Neural cell (in vitro differentiated cells): Measurements from ENCODE around the gene SYNPO2.
"Not testable (repeated sequence)": the region's sequence is repeated elsewhere in the genome, so short reads cannot be mapped to it uniquely, and the experiment has no call there.

Experiments
- POLR2AphosphoS5 ChIP-seq: IDR thresholded peaks from 2 replicates; pipeline ENCODE4 v1.6.1; 2012
- RAD21 ChIP-seq: fragments of 450-650 bp; conservative IDR thresholded peaks from 2 replicates; pipeline ENCODE4 v1.6.1; 2014; ENCODE audit warnings: antibody characterized with exemption, mild to moderate bottlenecking, moderate library complexity
- TAF1 ChIP-seq: IDR thresholded peaks from 2 replicates; pipeline ENCODE4 v1.6.1; 2012; ENCODE audit warnings: low read depth

DNA sequence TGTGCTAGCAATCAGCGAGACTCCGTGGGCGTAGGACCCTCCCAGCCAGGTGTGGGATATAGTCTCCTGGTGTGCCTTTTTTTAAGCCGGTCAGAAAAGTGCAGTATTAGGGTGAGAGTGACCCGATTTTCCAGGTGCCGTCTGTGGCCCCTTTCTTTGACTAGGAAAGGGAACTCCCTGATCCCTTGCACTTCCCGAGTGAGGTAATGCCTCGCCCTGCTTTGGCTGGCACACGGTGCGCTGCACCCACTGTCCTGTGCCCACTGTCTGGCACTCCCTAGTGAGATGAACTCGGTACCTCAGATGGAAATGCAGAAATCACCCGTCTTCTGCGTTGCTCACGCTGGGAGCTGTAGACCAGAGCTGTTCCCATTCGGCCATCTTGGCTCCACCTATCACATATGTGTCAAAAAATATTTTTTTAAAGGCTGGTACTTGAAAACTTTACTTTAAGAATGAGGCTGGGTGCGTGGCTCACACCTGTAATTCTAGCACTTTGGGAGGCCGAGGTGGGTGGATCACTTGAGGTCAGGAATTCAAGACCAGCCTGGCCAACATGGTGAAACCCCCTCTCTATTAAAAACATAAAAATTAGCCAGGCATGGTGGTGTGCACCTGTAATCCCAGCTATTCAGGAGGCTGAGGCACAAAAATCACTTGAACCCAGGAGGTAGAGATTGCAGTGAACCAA is 179.2 kb downstream of the SYNPO2 start:
- not testable (repeated sequence) for TF ChIP-seq TAF1, POLR2AphosphoS5, RAD21
